ENCODE measurements around the gene TUBA1B. TPM values are rescaled to one million over a fixed set of nuclear protein-coding genes. Genes with fewer than 3 reads are reported as not detected.

Gene TUBA1B
- total RNA-seq, 3 donors from 2014 or later (not counting 1 experiment from before 2014, with no cell fraction given): 147 to 185 (median 178) TPM

- intact Hi-C loops (cut with micrococcal nuclease): loop anchor here (2.0 kb wide), 2 partner anchors 21 to 145 kb away; partner anchors contain the start of gene LMBR1L
- Histone ChIP-seq H3K4me3 (ENCODE audit: low read length) (peak overlapping the region; percentile 10), H3K4me1 (ENCODE audit: control insufficient read depth, insufficient read depth, low read length) (peaks cover 63% of the 10 kb centered on the region), H3K27me3 (ENCODE audit: control insufficient read depth, insufficient read depth, low read length) (peaks cover 50% of the 10 kb centered on the region), H3K27ac (ENCODE audit: low read length) (no peak overlapping the region), H3K36me3 (ENCODE audit: control insufficient read depth, insufficient read depth, low read length) (no peaks in the 10 kb centered on the region), H3K9me3 (ENCODE audit: control insufficient read depth, insufficient read depth, low read length) (no peaks in the 10 kb centered on the region)
- Mint-ChIP-seq H3K36me3 (peaks cover under 1% of the 10 kb centered on the region), H3K27me3 (ENCODE audit: low read depth in 2 of 2) (peaks cover 22 to 49% of the 10 kb centered on the region in 2 donors), H3K4me1 (peaks cover 27 to 52% of the 10 kb centered on the region in 2 donors), H3K27ac (no peak overlapping the region), H3K9me3 (no peaks in the 10 kb centered on the region), H3K4me3 (peak overlapping the region; percentile 83)
- ATAC-seq: peak in 2 of 3 donors; percentile 30 to 47
- DNase-seq: peak in 1 of 2 donors; percentile 57
- TF ChIP-seq CTCF (IDR thresholded peaks at IDR 0.05): no peak
- 1% methylated on average over 86 of the region's 88 CpGs for WGBS (ENCODE audit: insufficient coverage)
Observed at GRCh38 chr12:49089821-49090773, 41.1 kb downstream of the TUBA1B start.

GRCh38 chr12:49088932-49089330, 42.3 kb downstream of the TUBA1B start:
- Mint-ChIP-seq H3K9me3 (no peaks in the 10 kb centered on the region), H3K27ac (no peak overlapping the region), H3K4me3 (no peak overlapping the region), H3K4me1 (peaks cover 19 to 43% of the 10 kb centered on the region in 2 donors), H3K27me3 (ENCODE audit: low read depth in 2 of 2) (peaks cover 16 to 46% of the 10 kb centered on the region in 2 donors), H3K36me3 (no peaks in the 10 kb centered on the region)
- 64% methylated on average over 6 of the region's 6 CpGs for WGBS (ENCODE audit: insufficient coverage)
- DNase-seq (no peak), ATAC-seq (no peak)
- no peak for TF ChIP-seq CTCF (IDR thresholded peaks at IDR 0.05)
- Histone ChIP-seq H3K27me3 (ENCODE audit: control insufficient read depth, insufficient read depth, low read length) (peaks cover 48% of the 10 kb centered on the region), H3K4me1 (ENCODE audit: control insufficient read depth, insufficient read depth, low read length) (peaks cover 53% of the 10 kb centered on the region), H3K9me3 (ENCODE audit: control insufficient read depth, insufficient read depth, low read length) (no peaks in the 10 kb centered on the region), H3K4me3 (ENCODE audit: low read length) (no peak overlapping the region), H3K36me3 (ENCODE audit: control insufficient read depth, insufficient read depth, low read length) (no peaks in the 10 kb centered on the region), H3K27ac (ENCODE audit: low read length) (no peak overlapping the region)
- intact Hi-C loops (cut with micrococcal nuclease): loop anchor here (1.0 to 2.0 kb wide), 3 partner anchors 22 to 146 kb away; partner anchors contain the start of gene LMBR1L

GRCh38 chr12:49088150-49088931, 42.9 kb downstream of the TUBA1B start:
- H3K27ac ChIP-seq (ENCODE audit: low read length): no peak overlapping the region
- H3K36me3 Mint-ChIP-seq: no peaks in the 10 kb centered on the region
- no peaks in the 10 kb centered on the region for H3K9me3 ChIP-seq (ENCODE audit: control insufficient read depth, insufficient read depth, low read length)
- peaks cover 10 to 40% of the 10 kb centered on the region in 2 donors for H3K27me3 Mint-ChIP-seq (ENCODE audit: low read depth in 2 of 2)
- H3K4me3 Mint-ChIP-seq: peak overlapping the region; percentile 36
- H3K9me3 Mint-ChIP-seq: no peaks in the 10 kb centered on the region
- H3K36me3 ChIP-seq (ENCODE audit: control insufficient read depth, insufficient read depth, low read length): no peaks in the 10 kb centered on the region
- no peak overlapping the region for H3K4me3 ChIP-seq (ENCODE audit: low read length)
- peaks cover 42% of the 10 kb centered on the region for H3K27me3 ChIP-seq (ENCODE audit: control insufficient read depth, insufficient read depth, low read length)
- intact Hi-C loops (cut with micrococcal nuclease): loop anchor here (1.0 to 2.0 kb wide), 3 partner anchors 22 to 146 kb away; partner anchors contain the start of gene LMBR1L
- 2% methylated on average over 17 of the region's 18 CpGs for WGBS (ENCODE audit: insufficient coverage)
- H3K4me1 ChIP-seq (ENCODE audit: control insufficient read depth, insufficient read depth, low read length): peaks cover 48% of the 10 kb centered on the region
- ATAC-seq (peak; percentile 88 to 94 (median 93)), DNase-seq (peak; percentile 62 to 92)
- H3K4me1 Mint-ChIP-seq: peaks cover 13 to 38% of the 10 kb centered on the region in 2 donors
- TF ChIP-seq CTCF (IDR thresholded peaks at IDR 0.05): peak; percentile 88
- H3K27ac Mint-ChIP-seq: no peak overlapping the region

Measured in natural killer cell (primary cell).